Activated CD8-positive, alpha-beta memory T cell treated with anti-CD3 and anti-CD28 coated beads for 48 hours (primary cell): ENCODE data around the gene TBCD.

ENCODE experiments used
- DNase-seq, 3 experiments: peaks; one replicate each; pipeline ENCODE4 v3.0.0-alpha.2; 2020; ENCODE audit warnings: low read depth in 2 of 3, low spot score in 2 of 3

Gene TBCD

DNA sequence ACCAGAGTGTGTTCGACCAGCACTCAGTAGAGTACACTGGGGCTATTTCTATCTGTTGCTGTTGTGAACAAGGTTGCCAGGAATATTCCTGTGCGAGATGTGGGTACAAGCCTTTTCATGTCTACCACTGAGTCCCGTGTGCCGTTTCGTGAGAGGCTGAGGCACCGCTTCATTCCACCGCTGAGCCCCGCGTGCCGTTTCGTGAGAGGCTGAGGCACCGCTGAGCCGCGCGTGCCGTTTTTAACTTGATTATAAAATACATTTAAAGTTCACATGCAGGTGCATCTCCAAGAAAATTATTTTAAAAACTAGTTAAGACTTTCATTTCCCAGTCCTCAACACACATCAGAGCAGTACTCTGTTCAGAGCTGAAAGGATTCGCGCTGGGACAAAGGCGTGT is 166.6 kb downstream of the TBCD start:
- DNase-seq, result no peak

DNA sequence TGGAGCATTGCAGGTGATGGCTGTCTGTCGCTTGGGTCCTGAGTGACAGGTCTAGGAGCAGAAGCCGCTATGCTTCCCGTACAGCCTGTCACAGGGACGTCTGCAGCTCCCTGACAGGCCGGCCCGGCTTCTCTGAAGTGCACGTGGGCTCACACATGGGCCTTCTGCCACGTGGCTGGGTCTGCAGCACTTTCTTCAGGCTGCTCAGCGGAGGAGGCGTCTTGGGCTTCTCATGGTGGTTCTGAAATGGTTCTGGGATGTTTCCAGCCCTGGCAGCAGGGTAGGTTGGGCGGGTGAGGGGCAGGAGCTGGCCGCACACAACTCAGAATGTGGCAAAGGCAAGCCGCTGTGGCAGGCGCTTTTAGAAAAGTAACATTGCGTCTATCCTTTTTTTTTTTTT is 168.3 kb downstream of the TBCD start:
- DNase-seq, result no peak

DNA sequence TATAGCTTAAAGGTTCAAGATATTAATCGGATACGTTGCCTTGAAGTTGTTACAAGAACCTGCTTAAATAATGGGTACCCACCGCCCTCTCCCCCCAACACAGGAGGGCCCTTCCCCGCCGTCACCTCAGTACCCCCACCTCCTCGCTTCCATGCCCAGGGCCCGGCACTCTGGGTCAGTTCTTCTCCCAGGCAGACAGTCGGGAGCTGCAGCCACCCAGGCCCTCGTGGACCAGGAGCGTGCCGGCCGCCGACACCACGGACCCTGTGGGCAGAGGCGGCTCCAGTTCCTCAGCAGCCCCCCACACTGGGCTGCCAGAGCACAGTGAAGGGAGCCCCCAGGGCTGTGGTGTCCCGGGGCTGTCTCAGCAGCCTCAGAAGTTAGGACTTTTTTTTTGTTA is 168.8 kb downstream of the TBCD start:
- DNase-seq, result no peak

DNA sequence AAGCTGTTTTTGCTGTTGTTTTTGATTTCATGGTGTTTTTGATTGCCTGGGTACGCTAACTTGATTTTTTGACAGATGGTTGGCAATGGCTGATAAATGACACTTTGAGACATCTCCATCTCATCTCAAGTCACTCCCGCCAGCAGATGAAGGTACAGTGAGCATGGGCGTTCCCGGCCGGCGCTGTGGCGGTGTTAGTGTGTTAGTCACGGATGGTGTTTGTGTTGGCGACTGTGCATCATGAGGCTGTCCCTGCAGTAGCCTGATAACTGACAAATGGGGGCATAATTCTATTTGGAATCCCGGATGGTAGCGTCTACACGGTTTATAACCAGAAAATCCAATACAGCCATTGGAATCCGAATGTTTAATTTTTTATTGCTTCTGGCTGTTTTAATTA is 169.6 kb downstream of the TBCD start:
- no peak for DNase-seq

DNA sequence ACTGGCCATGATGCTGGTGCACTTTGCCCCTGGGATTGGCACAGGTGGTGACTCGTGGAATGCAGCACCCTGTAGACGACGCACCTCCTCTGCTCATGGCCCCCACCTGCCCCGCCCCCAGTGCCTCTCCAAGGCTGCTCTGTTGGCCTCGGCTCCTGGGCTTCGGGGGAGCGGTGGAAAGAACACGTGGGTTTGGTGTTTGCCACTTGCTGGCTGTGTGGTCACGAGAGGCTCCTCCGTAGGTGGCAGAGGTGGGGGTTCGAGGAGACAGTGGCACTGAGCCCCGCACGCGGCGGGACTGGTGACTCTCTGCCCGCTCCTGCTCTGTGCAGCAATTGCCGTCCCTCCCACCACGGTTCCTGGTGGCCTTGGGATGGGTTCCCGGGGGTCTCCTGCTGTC is 170.8 kb downstream of the TBCD start:
- no peak for DNase-seq

DNA sequence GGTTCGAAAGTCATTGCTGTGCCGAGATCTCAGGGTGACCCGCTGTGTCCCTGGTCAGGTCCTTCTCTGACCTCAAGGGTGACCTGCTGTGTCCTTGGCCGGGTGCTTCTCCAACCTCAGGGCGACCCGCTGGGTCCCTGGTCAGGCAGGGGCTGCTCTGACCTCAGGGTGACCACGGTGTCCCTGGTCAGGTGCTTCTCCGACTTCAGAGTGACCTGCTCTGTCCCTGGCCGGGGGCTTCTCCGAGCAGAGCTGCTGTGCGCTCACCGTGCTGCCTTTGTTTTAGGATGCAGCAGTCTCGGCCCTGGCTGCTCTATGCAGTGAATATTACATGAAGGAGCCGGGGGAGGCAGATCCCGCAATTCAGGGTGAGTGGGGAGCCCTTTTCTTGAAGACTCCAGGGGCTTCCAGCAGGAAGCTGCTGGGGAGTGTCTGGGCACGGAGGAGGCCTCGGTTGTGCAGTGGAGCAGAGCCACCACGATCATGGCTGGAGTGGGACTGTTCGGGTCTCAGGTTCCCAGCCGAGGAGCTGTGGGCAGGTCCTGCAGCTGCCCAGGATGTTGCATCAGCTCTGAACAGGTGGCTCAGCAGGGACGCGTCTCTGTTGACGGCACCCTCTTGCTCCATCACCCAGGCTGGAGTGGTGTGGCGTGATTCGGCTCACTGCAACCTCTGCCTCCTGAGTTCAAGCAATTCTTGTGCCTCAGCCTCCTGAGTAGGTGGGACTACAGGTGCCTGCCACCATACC is 171.7 kb downstream of the TBCD start:
- no peak for DNase-seq

DNA sequence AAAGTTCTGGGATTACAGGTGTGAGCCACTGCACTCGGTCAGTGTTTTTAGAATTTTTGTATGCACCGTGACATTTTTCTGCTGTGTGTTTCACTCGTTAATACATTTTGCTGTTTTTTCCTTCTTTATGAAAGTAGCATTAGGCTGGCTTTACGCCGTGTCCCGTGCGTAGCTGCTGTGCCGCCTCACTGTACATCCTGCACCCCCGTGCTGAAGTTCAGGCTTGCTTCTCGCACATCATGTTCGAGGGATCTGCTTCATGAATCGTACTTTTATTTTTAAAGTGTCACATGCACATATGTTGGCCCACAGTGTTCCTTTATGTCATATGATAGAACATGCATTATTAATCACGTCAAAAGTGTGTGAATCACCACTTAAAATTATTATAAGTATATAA is 172.3 kb downstream of the TBCD start:
- DNase-seq, result no peak

DNA sequence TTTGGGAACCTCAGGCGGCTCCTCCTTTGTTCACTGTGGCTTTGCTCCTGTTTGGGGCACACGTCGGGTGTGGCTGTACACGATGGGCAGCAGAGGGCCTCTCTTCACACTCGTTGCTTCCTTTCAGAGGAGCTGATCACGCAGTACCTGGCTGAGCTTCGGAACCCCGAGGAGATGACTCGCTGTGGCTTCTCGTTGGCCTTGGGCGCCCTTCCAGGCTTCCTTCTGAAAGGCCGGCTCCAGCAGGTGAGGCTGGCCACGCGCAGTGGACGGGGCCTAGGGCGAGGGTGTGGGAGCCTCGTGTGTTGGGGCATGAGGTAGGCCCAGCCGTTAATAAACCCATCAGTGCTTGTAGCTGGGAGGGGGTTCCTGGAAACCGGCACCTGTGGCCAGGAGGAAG is 172.9 kb downstream of the TBCD start:
- no peak for DNase-seq

DNA sequence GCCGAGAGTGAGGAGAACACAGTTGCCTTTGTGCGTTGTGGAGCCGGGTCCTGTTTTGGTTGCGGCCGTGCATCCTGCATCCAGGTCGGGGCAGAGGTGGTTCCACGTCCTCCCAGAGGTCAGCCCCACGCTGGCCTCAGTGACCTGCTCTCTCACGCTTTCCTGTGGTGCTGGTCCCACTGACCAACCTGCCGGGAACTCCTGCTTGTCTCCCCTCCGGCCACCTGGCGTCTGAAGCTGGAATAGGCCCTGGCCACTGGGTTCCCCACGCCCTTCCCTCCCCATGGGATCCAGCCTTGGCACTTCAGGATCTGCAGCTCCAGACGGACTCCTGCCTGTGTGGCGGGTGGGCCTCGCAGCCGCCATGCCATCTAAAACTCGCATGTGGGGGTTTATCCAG is 173.5 kb downstream of the TBCD start:
- DNase-seq, result no peak

DNA sequence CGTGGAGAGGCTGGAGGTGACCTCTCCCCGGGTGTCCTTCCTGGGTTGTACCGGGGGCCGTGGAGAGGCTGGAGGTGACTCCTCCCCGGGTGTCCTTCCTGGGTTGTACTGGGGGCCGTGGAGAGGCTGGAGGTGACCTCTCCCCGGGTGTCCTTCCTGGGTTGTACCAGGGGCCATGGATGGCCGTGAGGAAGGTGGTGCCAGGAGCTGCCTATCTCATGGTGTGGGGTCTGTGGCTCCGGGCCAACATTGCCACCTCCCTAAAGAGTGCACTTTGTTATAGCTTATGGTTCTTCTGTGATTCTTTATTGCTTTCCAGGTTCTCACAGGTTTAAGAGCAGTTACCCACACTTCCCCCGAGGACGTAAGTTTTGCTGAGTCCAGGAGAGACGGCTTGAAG is 174.2 kb downstream of the TBCD start:
- DNase-seq, result no peak

DNA sequence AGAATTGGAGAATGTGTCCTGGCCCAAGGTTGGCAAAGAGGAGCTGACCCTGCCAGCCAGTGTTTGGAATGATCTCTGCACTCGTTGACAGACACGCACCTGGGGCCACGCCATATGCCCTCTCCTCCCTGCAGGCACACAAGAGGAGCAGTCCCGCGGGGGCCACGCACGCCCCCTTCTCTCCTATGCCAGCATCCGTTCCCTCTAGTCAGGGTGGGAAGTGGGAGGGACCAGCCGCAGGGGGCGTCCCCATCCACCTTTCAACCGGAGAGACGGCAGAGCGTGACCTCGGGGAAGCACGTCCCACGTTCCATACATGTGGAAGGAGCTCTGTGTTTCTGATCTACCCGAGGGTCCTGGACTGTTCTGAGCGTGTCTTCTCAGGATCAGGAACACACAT is 174.9 kb downstream of the TBCD start:
- no peak for DNase-seq

DNA sequence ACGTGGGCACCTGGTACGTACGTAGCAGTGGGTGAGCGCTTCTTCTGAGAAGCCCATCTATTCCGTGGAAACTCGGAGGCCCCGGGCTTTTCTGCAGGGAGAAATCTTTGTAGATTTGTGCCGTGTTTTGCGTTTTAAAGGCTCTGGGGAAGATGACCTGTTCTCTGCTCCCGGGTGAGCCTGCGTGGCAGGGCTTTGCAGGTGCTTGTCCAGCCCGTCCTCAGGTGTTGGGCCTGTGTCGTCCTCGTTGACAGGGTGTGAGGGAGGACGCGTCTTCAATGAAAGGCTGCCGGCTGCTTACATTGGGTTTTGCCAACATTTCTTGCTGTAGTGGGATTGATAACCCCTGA is 175.4 kb downstream of the TBCD start:
- DNase-seq, result no peak

DNA sequence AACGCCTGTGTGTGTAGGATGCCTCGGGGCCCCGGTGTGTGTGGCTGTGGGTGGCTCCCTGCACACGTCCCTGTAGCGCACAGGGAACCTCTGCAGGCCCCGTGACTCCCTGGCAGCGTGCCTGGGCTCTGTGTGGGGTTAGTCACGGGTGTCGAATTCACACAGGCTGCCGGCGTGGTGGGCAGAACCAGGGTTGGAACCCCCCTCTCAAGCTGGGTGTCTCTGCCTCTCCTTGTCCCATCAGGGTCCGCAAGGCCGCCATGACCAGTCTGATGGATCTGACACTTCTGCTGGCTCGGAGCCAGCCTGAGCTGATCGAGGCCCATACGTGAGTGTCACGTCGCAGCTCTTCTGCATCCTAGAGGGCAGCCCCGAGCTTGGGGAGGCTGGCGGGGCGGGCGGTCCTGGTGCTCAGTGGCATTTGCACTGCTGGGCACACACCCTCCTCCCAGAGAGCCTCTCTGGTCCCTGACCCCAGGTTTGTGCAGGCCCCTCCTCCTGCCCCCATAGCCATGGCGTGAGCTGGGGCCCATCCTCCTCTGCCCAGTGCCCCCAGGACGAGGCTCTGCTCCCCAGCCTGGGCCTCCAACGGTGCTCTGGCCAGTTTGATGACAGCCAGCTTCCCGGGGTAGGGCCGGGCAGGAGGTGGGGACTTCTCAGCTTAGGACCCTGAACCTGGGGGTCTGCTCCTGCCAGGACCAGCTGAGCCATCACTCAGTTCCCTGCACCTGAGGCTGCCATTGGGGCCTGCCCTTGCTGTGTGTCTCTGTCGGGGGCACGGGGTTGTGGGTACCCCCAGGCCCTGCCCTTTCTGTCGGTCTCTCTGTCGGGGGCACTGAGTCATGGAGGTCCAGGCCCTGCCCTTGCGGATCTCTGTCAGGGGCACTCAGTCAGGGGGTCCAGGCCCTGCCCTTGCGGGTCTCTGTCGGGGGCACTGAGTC is 176.1 kb downstream of the TBCD start:
- DNase-seq, result no peak

DNA sequence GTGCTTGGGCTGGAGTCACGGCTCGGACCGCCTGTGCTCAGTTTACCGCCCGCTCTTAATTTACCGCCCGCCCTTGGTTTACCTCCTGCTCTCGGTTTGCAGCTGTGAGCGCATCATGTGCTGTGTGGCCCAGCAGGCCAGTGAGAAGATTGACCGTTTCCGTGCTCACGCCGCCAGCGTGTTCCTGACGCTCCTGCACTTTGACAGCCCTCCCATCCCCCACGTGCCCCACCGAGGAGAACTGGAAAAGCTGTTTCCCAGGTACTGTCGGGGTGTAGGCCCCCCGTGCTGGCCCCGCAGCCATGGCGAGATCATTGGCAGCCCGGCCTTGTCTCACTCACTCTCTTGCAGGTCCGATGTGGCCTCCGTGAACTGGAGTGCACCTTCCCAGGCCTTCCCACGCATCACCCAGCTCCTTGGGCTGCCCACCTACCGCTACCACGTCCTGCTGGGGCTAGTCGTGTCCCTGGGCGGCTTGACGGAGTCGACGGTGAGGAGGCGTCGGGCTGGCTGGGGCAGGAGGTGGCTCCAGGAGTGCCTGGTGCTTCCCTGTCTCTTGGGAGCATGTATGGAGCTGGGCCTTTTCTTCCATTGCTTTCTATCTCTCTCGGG is 177.3 kb downstream of the TBCD start:
- no peak for DNase-seq

DNA sequence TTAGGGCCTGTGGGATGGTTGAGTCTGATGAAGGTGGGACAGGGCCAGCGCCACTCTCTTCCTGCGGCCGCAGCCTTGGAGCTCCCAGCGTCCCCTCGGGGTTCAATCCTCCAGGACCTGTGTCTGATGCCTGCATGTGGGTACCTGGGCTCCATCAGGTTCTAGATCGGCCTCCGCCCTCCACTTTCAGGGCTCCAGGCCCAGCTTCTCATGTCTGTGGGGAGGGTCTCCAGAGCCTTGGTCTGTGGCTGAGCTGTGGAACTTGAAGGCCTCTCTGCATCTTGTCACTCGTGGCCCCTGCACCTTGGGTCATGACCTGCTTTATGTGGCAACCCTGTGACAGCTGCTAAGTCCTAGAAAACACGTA is 177.8 kb downstream of the TBCD start:
- no peak for DNase-seq

DNA sequence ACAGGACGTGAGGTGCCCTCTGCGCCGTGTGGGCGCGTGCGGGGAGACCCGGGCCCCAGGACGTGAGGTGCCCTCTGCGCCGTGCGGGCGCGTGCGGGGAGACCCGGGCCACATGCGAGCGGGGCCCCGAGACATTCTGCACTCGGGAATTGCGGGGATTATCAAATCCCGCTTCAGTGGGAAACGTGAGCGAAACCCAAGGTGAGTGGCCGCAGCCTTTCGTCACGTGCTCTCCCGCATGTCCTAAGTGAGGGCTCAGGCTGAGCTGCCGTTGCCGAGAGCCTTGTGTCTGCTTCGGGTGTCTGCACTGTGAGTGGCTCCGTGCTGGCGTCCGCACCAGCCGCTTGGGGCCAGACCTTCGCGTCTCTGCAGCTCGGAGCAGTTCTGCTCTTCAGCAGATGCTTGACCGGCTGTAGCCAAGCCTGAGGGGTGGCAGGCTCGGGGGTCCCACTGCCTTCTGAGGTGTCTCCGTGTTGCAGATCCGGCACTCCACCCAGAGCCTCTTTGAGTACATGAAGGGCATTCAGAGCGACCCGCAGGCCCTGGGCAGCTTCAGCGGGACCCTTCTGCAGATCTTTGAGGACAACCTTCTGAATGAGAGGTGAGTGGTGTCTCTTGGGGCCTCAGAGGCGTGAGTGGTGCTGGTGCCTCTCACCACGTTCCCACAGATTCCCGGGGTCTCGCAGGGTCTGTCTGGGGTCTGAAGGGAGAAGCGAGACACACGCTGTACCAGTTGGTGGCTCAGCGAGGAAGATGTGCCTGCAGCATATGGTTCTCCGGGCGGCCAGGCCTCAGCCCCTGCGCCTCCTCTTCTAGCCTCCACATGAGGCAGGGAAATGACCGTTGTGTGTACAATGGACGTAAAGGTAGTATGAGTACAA is 178.4 kb downstream of the TBCD start:
- DNase-seq, result no peak

DNA sequence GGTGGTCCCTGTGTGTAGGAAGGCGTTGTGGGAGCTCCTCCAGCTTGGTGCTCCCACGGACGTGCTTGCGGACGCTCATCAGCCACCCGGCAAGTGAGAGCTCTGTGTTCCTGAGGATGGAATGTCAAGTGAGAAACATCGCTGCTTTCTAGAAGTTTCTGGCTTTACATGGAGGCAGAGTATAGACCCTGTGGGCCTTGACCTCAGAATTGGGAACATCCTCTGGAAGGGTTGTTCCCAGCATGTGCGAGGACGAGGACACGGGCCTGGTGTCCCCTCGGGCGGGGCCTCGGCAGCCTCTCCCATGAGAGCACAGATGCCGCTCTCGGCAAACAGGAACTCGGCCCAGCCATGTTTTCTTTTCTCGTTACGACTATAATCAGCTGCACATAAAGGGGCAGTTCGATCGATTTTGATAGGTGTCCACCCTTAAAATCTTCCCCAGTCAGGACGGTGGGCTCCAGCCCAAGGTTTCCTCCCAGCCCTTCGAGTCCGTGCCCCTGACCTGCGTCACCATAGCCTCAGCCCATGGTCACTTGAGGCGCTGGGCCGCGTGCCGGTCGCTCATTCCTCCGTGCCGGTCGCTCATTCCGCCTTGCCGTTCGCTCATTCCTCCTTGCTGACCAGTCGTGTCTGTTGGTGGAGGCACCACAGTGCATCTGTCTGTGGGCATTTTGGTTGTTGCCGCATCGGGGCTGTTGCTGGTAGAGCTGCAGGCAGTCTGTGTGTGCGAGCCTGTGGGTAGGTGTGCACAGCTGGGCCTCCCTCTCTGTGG is 179.2 kb downstream of the TBCD start:
- no peak for DNase-seq

DNA sequence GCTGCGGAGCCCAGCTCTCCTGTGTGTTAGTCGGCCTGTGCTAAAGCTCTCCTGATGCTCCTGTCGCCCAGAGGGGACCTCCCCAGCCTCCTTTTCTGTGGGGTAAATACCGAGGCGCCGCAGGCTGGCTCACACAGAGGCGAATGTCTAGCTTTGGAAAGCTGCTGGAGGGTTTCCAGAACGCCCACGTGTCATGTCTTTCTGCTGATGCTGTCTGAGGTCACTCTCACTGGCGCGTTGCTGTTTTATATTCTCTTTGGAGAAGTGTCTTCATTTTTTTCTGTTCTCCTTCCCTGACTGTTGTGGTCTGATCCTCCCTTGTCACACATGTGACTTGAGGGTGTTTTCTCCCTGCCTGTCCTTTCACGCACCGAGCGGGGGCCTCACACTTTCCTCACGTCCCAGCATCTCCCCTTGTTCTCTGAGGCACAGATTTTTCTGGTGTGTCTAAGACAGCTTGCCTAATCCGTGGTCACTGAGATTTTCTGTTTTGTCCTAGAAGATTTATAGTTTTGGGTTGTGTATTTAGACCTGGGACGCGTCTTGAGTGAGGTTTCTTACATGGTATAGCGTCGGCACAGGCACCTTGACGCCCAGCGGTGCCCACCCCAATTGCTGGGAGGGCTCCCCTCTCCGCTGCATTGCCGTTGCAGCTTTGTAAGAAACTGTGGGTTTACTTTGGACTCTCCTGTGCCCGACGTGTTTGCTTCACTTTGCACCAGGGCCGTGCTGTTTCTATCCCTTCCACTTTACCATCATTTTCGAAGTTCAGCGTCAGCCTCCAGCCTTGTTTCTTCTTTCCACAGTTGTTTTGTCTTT is 180.0 kb downstream of the TBCD start:
- no peak for DNase-seq

DNA sequence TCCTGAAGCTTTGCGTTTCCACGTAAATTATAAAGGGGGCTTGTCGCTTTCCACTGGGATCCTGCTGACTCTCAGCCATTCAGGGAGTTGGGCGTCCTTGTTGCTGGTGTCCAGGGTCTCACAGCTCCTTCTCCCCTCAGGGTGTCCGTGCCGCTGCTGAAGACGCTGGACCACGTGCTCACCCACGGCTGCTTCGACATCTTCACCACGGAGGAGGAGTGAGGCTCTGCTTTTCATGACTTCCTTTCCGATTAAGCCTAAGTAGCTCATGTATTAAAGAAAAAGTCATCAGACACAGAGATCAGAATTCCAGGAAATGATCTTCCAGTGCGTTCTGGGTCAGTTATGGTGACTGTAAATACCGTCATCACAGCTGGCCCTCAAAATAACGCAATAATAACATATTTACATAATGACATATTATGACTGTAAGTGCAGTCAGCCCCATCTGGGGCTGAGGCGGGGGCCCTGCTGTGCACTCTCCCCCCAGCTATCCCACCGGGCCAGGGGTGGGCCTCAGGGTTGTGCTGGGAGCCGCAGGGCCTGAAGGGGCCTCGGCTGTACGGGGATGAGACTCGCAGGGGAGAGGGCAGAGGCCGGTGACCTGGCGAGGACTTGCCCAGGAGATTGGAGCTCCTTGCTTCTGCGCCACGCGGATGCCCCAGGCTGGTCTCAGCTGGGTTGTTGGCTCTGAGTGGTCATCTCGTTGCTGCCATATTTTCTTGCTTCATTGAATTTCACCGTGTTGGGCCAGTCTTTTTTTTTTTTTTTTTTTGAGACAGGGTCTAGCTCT is 180.8 kb downstream of the TBCD start:
- no peak for DNase-seq
